IPS-18c (cell line): Measurements from ENCODE around the gene SYNJ2.
"Not testable (repeated sequence)": the region's sequence is repeated elsewhere in the genome, so short reads cannot be mapped to it uniquely, and the experiment has no call there.

Source experiments
- H3K4me3 ChIP-seq: 2 replicates; pipeline ENCODE4 v1.7.0; 2013; ENCODE audit warnings: low read depth, mild to moderate bottlenecking, low read length, moderate library complexity; ENCODE audit not compliant: insufficient read depth
- H3K9me3 ChIP-seq: one replicate; pipeline ENCODE4 v1.6.1; 2013; ENCODE audit warnings: mild to moderate bottlenecking, low read length, moderate library complexity; ENCODE audit not compliant: control insufficient read depth, insufficient read depth

The SYNJ2 gene

GRCh38 chr6:157981395-157982101 lies at the start of gene SYNJ2:
Gene SYNJ2 (plus strand): TSS chr6:157981863. CDS start chr6:157981962, 99 bp downstream.
- Histone ChIP-seq H3K9me3 (peaks cover 3% of the 10 kb centered on the region), H3K4me3 (peak within 1 kb of the TSS; percentile 75)

GRCh38 chr6:157935786-157936185 lies 45.9 kb upstream of the SYNJ2 start:
- no peak overlapping the region for H3K4me3 ChIP-seq
- H3K9me3 ChIP-seq: no peaks in the 10 kb centered on the region

GRCh38 chr6:157937318-157937717 lies 44.3 kb upstream of the SYNJ2 start:
- no peak overlapping the region for H3K4me3 ChIP-seq
- no peaks in the 10 kb centered on the region for H3K9me3 ChIP-seq

GRCh38 chr6:157937916-157938315 lies 43.7 kb upstream of the SYNJ2 start:
- H3K9me3 ChIP-seq: no peaks in the 10 kb centered on the region
- no peak overlapping the region for H3K4me3 ChIP-seq

DNA sequence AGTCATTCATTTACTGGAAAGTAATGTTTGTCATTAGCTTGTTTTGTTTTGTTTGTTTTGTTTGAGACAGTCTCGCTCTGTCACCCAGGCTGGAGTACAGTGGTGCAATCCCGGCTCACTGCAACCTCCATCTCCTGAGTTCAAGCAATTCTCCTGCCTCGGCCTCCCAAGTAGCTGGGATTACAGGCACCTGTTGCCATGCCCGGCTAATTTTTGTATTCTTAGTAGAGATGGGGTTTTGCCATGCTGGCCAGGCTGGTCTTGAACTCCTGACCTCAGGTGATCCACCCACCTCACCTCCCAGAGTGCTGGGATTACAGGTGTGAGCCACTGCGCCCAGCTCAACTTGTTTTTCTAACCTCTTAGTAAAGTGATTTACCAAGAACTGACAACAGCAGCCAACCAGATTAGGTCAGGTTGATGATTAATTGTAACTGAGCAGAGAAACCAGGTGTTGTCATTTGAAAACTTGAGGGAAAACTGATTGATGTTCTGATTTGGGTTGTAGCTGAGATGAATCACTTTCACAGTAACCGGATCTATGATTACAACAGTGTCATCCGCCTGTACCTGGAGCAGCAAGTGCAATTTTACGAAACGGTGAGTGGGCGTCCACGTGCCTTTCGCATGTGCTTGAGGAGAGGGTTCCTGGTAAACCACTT lies 41.2 kb upstream of the SYNJ2 start:
- not testable (repeated sequence) for H3K9me3 ChIP-seq, H3K4me3 ChIP-seq

DNA sequence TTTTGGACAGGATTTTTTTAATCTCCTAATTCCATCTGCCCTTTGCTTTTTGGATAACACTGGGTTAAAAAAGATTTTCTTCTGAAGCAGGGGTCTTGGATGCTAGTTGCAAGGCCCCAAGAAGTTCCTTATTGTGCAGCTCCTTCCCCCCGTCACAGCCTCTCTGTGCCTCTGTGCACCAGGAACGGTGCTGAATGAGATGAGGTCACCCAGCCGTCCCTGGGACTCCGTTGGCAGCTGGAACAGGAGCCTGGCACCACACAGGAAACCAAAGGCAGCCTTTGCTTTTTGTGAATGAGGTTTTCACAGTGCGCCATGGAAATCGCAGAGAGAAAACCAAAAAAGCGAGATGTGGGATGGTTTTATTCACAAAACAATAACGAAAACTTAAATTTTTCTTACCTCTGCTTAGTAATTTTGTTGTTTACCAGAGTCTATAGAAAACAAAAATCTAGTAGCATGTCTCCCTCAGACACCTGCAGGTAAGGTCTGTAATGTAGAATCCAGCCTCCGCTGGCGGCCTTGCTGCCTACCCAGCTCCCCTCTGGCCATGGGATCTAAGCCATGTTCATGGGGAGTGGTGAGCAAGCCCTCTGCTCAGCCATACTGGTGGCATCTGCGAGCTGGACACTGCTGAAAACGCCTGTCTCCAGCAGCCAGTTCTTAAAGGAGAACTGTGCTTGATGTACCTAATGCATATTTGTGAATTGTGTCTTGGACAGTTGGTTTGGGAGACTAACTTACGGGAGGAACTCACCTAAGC lies 40.4 kb upstream of the SYNJ2 start:
- no peak overlapping the region for H3K4me3 ChIP-seq
- H3K9me3 ChIP-seq: no peaks in the 10 kb centered on the region

- H3K4me3 ChIP-seq: no peak overlapping the region
- no peaks in the 10 kb centered on the region for H3K9me3 ChIP-seq
Observed at GRCh38 chr6:157942351-157942750, 39.3 kb upstream of the SYNJ2 start.

GRCh38 chr6:157943249-157943963 lies 38.3 kb upstream of the SYNJ2 start:
- Histone ChIP-seq H3K9me3 (no peaks in the 10 kb centered on the region), H3K4me3 (no peak overlapping the region)

DNA sequence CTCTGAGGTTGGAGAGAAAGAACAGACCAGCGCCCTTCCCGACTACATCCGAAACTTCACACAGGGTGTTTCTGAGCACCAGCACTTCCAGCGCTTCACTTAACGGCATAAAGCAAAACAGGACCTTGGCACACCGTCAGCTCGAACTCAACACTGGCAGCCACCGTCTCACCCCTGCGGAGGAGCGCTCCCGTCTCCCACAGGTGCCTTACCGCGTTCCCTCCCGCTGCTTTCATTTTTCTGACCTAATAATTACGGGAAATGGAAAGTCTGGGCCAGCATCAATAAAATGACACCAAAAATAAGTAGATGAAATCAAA lies 37.7 kb upstream of the SYNJ2 start:
- H3K4me3 ChIP-seq: no peak overlapping the region
- H3K9me3 ChIP-seq: no peaks in the 10 kb centered on the region

GRCh38 chr6:157944983-157945931 lies 36.4 kb upstream of the SYNJ2 start:
- no peak overlapping the region for H3K4me3 ChIP-seq
- no peaks in the 10 kb centered on the region for H3K9me3 ChIP-seq

GRCh38 chr6:157946053-157946617 lies 35.5 kb upstream of the SYNJ2 start:
- Histone ChIP-seq H3K9me3 (no peaks in the 10 kb centered on the region), H3K4me3 (no peak overlapping the region)

DNA sequence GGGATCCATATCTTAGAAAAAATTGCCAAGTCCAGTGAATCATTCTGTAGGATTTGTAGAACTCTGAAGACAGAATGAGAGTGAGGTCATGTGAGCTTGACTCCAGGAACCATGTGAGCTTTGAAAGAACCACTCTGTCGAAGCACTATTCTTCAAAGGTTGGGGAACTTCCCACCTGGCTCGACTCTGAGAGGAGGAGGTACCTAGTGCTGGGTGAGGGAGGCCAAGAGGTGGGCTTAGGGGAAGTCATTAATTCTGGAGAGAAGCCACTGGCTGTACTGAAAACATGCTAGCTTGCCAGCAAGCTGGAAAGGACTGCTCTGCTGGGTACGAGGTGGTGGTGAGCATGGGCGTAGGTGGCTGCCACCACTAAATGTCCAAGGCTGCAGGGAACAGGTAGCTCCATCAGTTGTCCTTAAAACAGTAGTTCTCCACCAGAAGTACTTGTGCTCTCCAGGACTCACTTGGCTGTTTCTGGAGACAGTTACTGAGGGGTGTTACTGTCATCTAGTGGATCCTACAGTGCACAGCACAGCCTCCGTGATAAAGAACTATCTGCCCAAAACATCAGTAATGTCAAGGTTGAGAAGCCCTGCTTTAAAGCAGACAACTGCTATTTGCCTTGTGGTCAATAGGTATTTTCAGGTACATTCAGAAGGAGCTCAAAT lies 34.7 kb upstream of the SYNJ2 start:
- H3K4me3 ChIP-seq: no peak overlapping the region

DNA sequence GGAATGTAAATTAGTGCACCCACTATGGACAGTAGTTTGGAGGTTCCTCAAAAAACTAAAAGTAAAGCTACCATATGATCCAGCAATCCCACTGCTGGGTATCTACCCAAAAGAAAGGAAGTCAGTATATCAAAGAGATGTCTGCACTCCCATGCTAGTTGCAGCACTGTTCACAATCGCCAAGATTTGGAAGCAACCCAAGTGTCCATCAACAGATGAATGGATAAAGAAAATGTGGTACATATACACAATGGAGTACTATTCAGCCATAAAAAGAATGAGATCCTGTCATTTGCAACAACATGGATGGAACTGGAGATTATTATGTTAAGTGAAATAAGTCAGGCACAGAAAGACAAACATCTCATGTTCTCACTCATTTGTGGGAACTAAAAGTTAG lies 30.8 kb upstream of the SYNJ2 start:
- H3K9me3 ChIP-seq, H3K4me3 ChIP-seq: not testable (repeated sequence)

More for the DNA sequence above, 34.7 kb upstream of the SYNJ2 start:
- no peaks in the 10 kb centered on the region for H3K9me3 ChIP-seq

- no peak overlapping the region for H3K4me3 ChIP-seq
Observed at GRCh38 chr6:157951828-157952227, 29.8 kb upstream of the SYNJ2 start.

DNA sequence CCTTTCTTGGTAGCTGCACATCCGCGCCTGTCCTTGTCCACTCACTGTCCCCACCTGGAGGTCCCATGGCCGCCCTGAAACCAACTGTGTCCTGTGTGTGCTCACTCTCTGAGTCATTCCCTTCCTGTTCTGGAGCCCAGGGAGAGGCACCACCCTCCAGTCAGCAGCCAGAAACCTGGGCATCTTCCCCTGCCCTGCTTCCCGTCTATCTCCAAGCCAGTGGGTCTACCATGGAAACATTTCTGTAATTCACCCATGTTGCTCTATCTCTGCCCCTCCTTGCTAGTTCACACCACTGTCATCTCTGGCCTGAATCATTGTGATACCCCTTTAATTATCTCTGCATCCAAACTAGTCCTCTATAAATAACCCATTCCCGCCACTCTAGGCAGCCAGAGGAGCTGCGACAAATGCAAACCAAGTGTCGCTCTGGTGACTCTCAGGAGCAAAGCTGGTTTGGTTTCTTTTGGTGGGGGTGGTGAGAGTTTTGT lies 28.8 kb upstream of the SYNJ2 start:
- no peak overlapping the region for H3K4me3 ChIP-seq
- H3K9me3 ChIP-seq: peaks cover 4% of the 10 kb centered on the region

More at GRCh38 chr6:157951828-157952227, 29.8 kb upstream of the SYNJ2 start:
- no peaks in the 10 kb centered on the region for H3K9me3 ChIP-seq
